ENCODE results near the gene DHCR24. TPM values are rescaled to one million over a fixed set of nuclear protein-coding genes. Genes with fewer than 3 reads are reported as not detected.
"Not testable (repeated sequence)": the region's sequence is repeated elsewhere in the genome, so short reads cannot be mapped to it uniquely, and the experiment has no call there.

Gene DHCR24
- total RNA-seq, 2 donors from 2014 or later = 27.4 to 78.7 TPM

DNA sequence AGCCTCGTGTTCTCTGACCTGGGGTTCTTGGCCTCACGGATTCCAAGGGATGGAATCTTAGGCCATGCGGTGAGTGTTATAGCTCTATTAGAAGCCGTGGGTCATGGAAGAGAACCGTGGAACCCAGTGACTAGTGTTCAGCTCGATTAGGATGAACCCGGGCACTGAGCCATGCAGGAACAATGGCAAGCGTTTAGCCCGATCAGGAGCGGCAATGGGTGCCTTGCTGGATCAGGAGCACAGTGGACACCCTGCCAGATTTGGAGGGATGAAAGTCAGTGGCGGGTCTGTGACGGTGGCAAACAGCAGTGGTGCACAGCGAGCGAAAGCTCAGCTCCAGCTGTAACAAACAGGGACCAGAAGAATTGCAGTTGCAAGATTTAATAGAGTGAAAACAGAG, 24.1 kb upstream of the DHCR24 start:
- not testable (repeated sequence) for H3K4me3 Mint-ChIP-seq; H3K36me3 Mint-ChIP-seq (ENCODE audit: low read depth); H3K9me3 Mint-ChIP-seq; H3K27me3 Mint-ChIP-seq; ATAC-seq (replicated peaks); H3K27ac Mint-ChIP-seq; H3K4me1 Mint-ChIP-seq

DNA sequence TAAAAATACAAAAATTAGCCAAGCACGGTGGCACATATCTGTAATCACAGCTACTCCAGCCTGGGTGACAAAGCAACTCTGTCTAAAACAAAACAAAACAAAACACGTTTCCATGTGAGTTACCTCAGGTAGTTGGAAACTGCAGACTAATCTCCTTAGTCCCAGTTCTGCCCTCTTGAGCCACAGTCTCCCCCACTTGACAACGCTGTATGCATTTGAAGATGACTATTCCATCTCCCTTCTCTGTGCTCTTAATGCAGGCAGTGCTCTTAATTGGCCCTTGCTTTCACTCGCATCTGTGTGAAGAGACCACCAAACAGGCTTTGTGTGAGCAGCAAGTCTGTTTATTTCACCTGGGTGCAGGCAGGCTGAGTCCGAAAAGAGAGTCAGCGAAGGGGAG, 19.6 kb upstream of the DHCR24 start:
- Mint-ChIP-seq H3K4me1 (no peaks in the 10 kb centered on the region), H3K4me3 (no peak overlapping the region), H3K9me3 (no peaks in the 10 kb centered on the region), H3K27ac (no peak overlapping the region), H3K36me3 (ENCODE audit: low read depth) (no peaks in the 10 kb centered on the region), H3K27me3 (peaks cover 12% of the 10 kb centered on the region)
- no peak for ATAC-seq (replicated peaks)

DNA sequence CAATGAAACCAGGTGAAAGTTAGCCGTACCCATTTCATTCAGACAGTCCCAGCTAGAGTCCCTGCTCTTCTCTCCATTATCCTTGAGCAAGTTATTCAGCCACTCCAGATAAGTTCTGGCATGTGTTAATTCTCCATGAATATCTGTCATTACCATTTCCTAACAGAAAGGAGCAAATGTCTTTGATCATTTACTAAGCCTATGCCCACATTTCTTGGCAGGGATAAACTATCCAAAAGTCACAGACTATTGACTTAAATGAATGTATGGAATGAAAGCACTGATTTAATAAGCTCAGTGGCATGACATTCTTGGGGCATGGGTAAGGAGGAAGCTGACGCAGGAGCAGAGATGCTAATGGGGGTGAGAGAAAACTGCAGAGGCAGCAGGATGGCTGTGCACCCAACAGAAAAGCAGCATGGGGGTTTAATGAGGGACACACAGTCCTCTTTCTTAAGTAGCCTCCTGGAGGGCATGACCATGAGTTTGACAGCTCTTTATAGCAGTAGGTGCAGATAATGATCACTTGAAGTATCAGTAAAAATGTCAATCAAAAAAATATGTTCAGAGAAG, 17.6 kb upstream of the DHCR24 start:
- no peaks in the 10 kb centered on the region for H3K9me3 Mint-ChIP-seq
- no peaks in the 10 kb centered on the region for H3K36me3 Mint-ChIP-seq (ENCODE audit: low read depth)
- no peak overlapping the region for H3K4me3 Mint-ChIP-seq
- ATAC-seq (replicated peaks) = no peak
- no peaks in the 10 kb centered on the region for H3K4me1 Mint-ChIP-seq
- H3K27me3 Mint-ChIP-seq = peaks cover 22% of the 10 kb centered on the region
- H3K27ac Mint-ChIP-seq = no peak overlapping the region

DNA sequence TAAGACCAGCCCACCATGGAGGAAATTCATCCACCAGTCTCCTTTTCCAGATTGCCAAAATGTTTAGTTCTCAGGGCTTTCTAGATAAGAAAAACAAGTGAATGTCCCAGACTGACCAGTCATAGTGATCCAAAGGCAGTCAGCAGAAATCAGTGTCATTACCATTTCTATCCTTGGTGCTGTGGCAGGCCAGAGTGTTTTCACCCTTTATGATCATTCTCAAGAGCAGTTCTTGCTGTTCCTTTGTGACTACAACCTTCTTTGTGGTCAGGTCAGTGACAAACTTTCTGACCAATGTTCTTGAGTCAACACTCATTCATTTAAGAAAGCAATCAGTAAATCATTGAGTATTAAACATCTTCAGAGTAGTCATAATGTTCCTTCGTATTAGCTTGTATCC, 7.3 kb upstream of the DHCR24 start:
- peak; percentile 68 for ATAC-seq (replicated peaks)
- H3K4me1 Mint-ChIP-seq = no peaks in the 10 kb centered on the region
- H3K4me3 Mint-ChIP-seq = no peak overlapping the region
- no peak overlapping the region for H3K27ac Mint-ChIP-seq
- peaks cover 13% of the 10 kb centered on the region for H3K27me3 Mint-ChIP-seq
- H3K36me3 Mint-ChIP-seq (ENCODE audit: low read depth) = no peaks in the 10 kb centered on the region
- H3K9me3 Mint-ChIP-seq = no peaks in the 10 kb centered on the region

DNA sequence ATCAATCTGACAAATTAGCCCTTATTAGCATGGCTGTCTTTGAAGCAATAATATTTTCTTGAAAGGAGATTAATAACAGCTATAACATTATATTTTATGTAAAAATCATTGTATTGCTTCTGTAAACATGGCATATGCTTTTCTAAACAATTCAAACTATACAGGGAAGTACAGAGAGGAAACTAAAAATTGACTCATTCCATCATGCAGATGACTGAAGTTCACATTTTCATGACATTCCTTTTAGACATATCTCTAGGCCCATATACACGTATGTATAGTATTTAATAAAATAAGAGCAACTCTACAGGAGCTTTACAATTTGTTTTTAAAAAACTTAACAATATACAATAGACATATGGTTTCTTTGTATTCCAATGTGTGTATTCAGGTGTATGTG, 5.6 kb upstream of the DHCR24 start:
- Mint-ChIP-seq H3K4me1 (peaks cover 4% of the 10 kb centered on the region), H3K27ac (no peak overlapping the region), H3K9me3 (no peaks in the 10 kb centered on the region), H3K27me3 (peaks cover 22% of the 10 kb centered on the region), H3K4me3 (no peak overlapping the region), H3K36me3 (ENCODE audit: low read depth) (no peaks in the 10 kb centered on the region)
- no peak for ATAC-seq (replicated peaks)

DNA sequence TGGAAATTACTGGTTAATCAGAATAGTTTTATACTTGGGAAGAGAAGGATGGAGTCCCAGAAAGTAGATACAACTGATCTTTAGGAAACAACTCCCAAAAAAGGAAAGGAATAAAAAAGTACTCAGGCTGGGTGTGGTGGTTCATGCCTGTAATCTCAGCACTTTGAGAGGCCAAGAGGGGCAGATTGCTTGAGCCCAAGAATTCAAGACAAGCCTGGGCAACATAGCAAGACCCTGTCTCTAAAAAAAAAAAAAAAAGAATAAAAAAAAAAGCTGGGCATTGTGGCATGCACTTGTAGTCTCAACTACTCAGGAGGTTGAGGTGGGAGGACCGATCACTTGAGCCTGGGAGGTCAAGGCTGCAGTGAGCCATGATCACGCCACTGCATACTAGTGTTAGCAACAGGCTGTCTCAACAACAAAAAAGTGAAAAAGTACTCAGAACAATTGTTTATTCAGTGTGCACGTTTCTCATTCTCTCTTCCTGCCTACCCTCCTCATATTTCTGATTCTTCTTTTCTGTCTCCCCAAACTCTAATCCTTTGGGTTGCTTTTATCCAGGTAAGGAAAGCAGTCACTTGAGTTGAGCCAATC, 2.2 kb upstream of the DHCR24 start:
- H3K4me3 Mint-ChIP-seq = no peak overlapping the region
- H3K36me3 Mint-ChIP-seq (ENCODE audit: low read depth) = peaks cover 17% of the 10 kb centered on the region
- H3K9me3 Mint-ChIP-seq = no peaks in the 10 kb centered on the region
- no peak overlapping the region for H3K27ac Mint-ChIP-seq
- peaks cover 22% of the 10 kb centered on the region for H3K27me3 Mint-ChIP-seq
- ATAC-seq (replicated peaks) = no peak
- peaks cover 27% of the 10 kb centered on the region for H3K4me1 Mint-ChIP-seq

DNA sequence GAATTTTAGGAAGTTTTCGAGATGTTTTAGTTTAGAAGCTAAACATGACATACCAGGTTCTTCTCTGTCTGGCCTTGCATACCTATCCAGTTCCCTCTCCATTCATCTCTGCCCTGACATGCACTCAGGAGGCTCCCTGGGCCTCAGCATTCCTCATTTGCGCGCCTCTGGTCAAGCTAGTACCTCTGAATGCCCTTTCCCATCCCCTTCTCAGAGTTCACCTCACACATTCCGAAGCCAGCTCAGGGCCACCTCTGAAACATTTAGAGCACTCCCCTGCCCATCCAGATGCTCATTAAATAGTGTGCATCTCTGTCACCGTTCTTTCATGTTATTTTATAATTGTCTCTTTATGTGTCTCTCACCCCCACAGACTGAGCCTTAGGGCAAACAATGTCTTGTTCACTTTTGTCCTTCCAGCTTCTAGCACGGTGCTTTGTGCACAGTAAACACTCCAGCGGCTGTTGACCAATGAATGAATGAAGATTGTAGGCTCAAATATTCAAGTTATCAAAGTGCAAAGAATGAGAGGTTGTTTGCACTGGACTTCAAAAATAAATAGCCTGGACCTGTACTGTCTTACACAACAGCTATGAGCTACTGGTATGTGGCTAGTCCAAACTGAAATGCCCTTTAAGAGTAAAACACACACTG, 1.2 kb upstream of the DHCR24 start:
- H3K4me3 Mint-ChIP-seq = peak overlapping the region; percentile 96
- H3K27ac Mint-ChIP-seq = no peak overlapping the region
- H3K27me3 Mint-ChIP-seq = peaks cover 22% of the 10 kb centered on the region
- no peak for ATAC-seq (replicated peaks)
- H3K9me3 Mint-ChIP-seq = no peaks in the 10 kb centered on the region
- peaks cover 27% of the 10 kb centered on the region for H3K36me3 Mint-ChIP-seq (ENCODE audit: low read depth)
- peaks cover 30% of the 10 kb centered on the region for H3K4me1 Mint-ChIP-seq

DNA sequence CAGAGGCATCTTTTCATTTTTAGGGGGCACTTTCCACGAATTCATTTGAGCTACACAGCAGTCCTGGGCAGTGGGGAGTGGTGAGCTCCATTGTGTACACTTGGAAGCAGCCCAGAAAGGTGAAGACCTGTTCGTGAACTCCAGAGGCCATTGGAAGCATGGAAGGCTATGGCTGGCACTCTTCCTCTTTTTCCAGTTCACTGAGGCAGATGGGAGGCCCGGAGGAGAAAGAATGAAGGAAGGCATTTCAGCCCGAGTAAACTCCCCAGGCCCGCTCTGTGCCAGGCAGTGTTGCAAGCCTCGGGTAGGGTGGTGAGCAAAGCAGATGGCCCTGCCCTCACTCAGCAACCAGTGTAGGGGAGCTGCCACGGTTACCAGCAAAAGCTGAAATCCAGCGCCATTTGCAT, 673 bp upstream of the DHCR24 start:
- ATAC-seq (replicated peaks) = no peak
- peaks cover 31% of the 10 kb centered on the region for H3K4me1 Mint-ChIP-seq
- H3K9me3 Mint-ChIP-seq = no peaks in the 10 kb centered on the region
- no peak overlapping the region for H3K27ac Mint-ChIP-seq
- H3K27me3 Mint-ChIP-seq = peaks cover 22% of the 10 kb centered on the region
- H3K4me3 Mint-ChIP-seq = peak overlapping the region; percentile 96
- peaks cover 32% of the 10 kb centered on the region for H3K36me3 Mint-ChIP-seq (ENCODE audit: low read depth)

DNA sequence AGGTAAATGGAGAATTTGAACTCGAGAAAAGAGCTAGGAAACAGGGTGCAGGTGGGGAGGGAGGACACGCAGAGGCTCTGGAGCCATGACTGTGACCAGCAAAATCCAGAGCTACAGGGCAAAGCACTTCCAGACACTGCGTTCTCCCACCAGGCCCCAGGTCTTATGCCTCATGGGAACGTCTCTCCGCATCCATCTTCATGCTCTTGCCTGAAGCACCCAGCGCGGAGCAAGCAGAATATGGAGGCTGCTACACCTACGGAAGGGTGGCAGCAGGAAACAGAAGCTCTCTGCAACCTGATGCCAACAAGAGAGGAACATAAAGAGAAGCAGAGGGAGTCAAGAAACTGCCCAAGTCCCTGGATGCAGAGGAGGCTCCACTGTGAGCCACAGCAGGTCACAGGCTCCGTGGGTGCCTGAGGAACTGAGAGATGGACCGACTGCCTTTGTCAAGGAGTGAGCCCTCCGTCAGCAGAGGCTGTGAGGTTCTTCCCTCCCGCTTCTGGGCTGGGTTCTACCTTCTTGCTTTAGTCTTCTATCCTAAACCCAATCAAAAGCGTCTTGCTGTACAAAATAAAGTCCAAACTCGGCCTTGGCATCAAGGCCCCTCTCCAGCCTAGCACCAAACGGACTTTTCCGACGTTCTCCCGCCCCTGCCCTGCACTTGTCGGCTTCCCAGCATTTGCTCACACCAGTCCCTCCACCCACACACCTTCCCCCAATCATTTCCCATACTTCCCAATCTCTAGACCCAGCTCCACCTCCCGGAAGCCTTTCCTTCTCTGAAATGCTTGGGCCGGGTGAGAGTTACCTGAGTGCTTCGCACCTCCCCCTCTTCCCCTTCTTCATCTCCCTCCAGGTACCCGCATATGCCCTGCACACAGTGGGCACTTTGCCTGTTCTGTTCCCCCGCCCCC, 930 bp downstream of the DHCR24 start:
- H3K36me3 Mint-ChIP-seq (ENCODE audit: low read depth) = peaks cover 48% of the 10 kb centered on the region
- peaks cover 36% of the 10 kb centered on the region for H3K4me1 Mint-ChIP-seq
- H3K27ac Mint-ChIP-seq = peak overlapping the region; percentile 72
- H3K27me3 Mint-ChIP-seq = peaks cover 13% of the 10 kb centered on the region
- peak overlapping the region; percentile 96 for H3K4me3 Mint-ChIP-seq
- no peak for ATAC-seq (replicated peaks)
- no peaks in the 10 kb centered on the region for H3K9me3 Mint-ChIP-seq

DNA sequence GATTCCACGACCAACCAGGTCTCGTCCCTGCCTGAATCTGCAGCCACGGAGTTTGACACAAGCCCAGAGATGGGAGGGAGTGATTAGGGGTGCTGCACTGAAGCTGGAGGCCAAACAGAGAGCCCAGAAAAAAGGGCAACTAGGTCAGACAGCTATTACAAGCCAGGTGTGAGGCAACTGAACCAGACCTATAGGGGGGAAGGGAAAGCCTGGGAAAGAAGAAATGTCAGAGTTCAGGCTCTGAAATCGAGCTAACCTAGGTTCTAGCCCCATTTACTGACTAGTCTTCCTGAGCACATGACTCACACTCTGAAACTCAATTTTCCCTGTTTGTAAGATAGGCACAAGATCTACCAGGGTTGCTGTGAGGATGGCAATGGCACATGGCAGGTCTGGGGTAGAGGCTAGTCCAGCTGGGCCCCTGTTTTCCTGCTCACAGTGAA, 1.7 kb downstream of the DHCR24 start:
- no peaks in the 10 kb centered on the region for H3K9me3 Mint-ChIP-seq
- H3K36me3 Mint-ChIP-seq (ENCODE audit: low read depth) = peaks cover 56% of the 10 kb centered on the region
- peak overlapping the region; percentile 96 for H3K4me3 Mint-ChIP-seq
- ATAC-seq (replicated peaks) = no peak
- peaks cover 36% of the 10 kb centered on the region for H3K4me1 Mint-ChIP-seq
- peak overlapping the region; percentile 72 for H3K27ac Mint-ChIP-seq
- H3K27me3 Mint-ChIP-seq = peaks cover 13% of the 10 kb centered on the region

DNA sequence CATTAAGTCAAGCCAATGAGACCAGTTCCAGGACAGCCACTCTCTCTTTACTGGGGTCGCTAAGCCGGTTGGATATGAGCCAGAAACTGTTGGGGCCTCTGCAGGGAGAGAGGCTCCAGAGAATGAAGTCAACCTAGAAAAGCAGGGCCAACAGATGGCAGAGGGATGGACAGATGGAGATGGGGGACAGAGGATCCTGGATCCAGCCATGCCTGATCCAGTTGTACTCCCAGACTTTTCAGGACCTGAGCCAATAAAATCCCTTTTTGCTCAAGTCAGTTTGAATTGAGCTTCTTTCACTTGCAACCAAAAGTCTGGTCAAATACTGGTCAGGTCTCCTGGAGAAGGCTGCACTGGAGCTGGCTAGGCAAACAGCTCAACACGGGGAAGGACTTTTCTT, 2.2 kb downstream of the DHCR24 start:
- H3K4me1 Mint-ChIP-seq = peaks cover 36% of the 10 kb centered on the region
- H3K36me3 Mint-ChIP-seq (ENCODE audit: low read depth) = peaks cover 61% of the 10 kb centered on the region
- ATAC-seq (replicated peaks) = no peak

DNA sequence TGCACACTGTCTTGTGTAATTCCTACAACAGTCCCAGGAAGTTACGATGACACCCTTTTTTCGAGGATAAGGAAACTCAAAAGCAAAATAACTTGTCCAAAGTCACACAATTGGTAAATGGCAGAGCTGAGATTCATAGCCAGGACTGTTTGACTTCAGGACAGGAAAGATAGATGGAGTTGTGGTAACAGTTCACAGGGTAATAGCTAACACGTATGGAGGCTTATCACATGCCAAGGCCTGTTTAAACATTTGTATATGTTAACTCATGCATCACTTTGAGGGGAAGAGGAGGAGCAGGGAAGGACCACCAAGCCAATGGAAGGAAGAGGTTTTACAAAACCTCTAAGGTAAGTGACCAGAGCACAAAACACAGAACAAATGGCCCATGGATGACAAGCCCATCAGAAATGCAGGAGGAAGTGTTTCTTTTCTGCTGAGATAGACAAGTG, 2.8 kb downstream of the DHCR24 start:
- Mint-ChIP-seq H3K4me1 (peaks cover 36% of the 10 kb centered on the region), H3K4me3 (peak overlapping the region; percentile 96), H3K27me3 (peaks cover 9% of the 10 kb centered on the region), H3K9me3 (no peaks in the 10 kb centered on the region), H3K36me3 (ENCODE audit: low read depth) (peaks cover 67% of the 10 kb centered on the region), H3K27ac (peak overlapping the region; percentile 15)
- ATAC-seq (replicated peaks) = no peak

More for the DNA sequence above, 2.2 kb downstream of the DHCR24 start:
- Mint-ChIP-seq H3K4me3 (peak overlapping the region; percentile 96), H3K27ac (peak overlapping the region; percentile 15), H3K9me3 (no peaks in the 10 kb centered on the region), H3K27me3 (peaks cover 11% of the 10 kb centered on the region)

DNA sequence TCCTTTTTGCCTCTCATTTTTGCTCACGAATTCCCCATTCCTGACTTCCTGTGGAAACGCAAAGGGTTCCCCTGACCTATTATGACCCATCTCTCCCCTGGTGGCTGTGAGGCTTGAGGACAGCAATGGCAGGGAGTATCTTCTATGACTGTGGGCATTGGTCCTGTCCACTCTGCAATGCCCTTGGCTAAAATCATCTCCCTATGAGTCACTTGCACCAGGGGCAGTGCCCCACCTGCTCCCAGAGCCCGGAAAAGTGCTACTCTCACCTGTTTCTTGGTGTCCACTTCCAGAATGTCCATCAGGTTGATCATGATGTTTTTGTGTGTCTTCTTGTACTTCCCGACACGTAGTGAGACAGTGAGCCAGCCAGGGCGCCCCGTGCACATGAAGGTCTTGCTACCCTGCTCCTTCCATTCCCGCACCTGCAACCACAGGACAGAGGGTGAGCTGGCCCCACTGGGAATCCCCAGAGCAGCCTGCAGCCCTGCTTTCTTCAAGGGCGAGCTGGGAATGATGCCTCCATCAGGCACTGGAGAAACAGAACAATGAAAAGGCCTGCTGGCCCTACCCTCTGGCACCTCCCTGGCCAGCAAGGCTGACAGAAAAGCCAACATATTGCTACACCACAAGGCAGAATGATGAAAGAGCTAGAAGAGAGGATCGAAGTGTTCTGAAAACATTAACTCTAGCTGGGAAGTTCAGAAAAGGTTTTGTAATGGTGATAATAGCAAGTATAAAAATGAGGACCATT, 3.5 kb downstream of the DHCR24 start:
- Mint-ChIP-seq H3K4me1 (peaks cover 36% of the 10 kb centered on the region), H3K36me3 (ENCODE audit: low read depth) (peaks cover 74% of the 10 kb centered on the region)
- no peak for ATAC-seq (replicated peaks)

DNA sequence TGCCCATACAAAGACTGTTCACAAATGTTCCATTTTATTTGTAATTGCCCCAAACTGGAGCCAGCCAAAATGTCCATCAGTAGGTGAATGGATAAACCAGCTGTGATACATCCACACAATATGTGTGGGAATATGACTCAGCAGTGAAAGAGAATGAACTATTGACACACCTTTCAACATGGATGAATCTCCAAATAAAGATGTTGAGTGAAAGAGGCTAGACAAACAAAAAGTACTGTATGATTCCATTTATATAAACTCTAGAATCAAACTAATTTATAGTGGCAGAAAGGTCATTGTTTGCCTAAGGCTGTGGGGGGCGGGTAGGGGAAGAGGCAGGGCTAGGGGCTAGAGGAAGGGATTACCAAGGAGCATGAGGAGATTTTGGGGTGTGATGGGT, 4.5 kb downstream of the DHCR24 start:
- H3K9me3 Mint-ChIP-seq = no peaks in the 10 kb centered on the region
- peaks cover 32% of the 10 kb centered on the region for H3K4me1 Mint-ChIP-seq
- no peak for ATAC-seq (replicated peaks)
- H3K27me3 Mint-ChIP-seq = no peaks in the 10 kb centered on the region
- H3K27ac Mint-ChIP-seq = no peak overlapping the region
- H3K36me3 Mint-ChIP-seq (ENCODE audit: low read depth) = peaks cover 81% of the 10 kb centered on the region
- no peak overlapping the region for H3K4me3 Mint-ChIP-seq

More for the DNA sequence above, 3.5 kb downstream of the DHCR24 start:
- Mint-ChIP-seq H3K27me3 (peaks cover 5% of the 10 kb centered on the region), H3K4me3 (peak overlapping the region; percentile 96), H3K9me3 (no peaks in the 10 kb centered on the region), H3K27ac (no peak overlapping the region)

Measured in activated T-helper 17 cell treated with anti-CD3 and anti-CD28 coated beads, Interleukin-2, amount 50 U/mL, for 72 hours (primary cell).